ENCODE results near the gene CENPF. TPM values are rescaled to one million over a fixed set of nuclear protein-coding genes. Genes with fewer than 3 reads are reported as not detected.

Gene CENPF
- total RNA-seq, 2 experiments from 2014 or later, result 102 to 107 TPM

Other genes with a start within 250 kb of the CENPF start
- gene PTPN14, start 51.6 kb upstream of the CENPF start, total RNA-seq, result 1 to 10 TPM; 4.1 to 4.3 TPM

All from activated CD4-positive, alpha-beta T cell treated with anti-CD3 and anti-CD28 coated beads for 36 hours (primary cell).